Nucleus accumbens (tissue), 56 donors: ENCODE measurements around the gene SUZ12.
"Not testable (repeated sequence)": the region's sequence is repeated elsewhere in the genome, so short reads cannot be mapped to it uniquely, and the experiment has no call there.

Experiments
- DNase-seq, 56 donors: peaks; one replicate each; lab custom pipeline; 2025; lab: John Stamatoyannopoulos, UW

SUZ12 gene

DNA sequence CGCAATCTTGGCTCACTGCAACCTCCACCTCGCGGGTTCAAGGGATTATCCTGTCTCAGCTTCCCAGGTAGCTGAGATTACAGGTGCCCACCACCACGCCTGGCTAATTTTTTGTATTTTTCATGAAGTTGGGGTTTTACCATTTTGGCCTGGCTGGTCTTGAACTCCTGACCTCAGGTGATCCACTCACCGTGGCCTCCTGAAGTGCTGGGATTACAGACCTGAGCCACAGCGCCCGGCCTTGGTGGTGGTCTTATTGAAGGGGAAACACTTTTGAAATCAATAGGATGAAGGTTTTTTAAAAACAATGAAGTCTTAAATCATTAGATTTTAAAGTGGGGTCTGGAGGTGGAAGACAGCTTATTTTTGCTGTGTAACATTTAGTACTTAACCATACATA is 5.6 kb downstream of the SUZ12 start:
- not testable (repeated sequence) for DNase-seq

DNA sequence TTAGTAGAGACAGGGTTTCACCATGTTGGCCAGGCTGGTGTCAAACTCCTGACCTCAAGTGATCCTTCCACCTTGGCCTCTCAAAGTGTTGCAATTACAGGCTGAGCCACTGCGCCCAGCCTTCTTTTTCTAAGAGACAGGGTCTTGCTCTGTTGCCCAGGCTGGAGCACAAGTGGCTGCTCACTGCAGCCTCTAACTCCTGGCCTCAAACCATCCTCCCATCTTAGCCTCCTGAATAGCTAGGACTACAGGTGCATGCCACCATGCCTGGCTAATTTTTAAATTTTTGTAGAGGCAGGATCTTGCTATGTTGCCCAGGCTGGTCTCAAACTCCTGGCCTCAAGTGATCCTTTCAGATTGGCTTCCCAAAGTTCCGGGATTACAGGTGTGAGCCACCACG is 15.1 kb downstream of the SUZ12 start:
- DNase-seq, result not testable (repeated sequence)

- DNase-seq, result not testable (repeated sequence)
Measured at GRCh38 chr17:31964131-31964530, 27.3 kb downstream of the SUZ12 start.

- DNase-seq, result no peak
Measured at GRCh38 chr17:31967648-31968047, 30.8 kb downstream of the SUZ12 start.

DNA sequence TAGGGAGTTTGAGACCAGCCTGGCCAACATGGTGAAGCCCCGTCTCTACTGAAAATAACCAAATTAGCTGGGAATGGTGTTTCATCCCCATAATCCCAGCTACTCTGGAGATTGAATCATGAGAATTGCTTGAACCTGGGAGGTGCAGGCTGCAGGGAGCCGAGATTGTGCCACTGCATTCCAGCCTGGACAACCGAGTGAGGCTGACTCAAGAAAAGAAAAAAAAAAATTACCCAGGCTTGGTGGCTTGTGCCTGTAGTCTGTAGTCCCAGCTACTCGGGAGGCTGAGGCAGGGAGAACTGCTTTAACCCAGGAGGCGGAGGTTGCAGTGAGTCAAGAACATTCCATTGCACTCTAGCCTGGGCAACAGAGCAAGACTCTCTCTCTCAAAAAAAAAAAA is 33.6 kb downstream of the SUZ12 start:
- not testable (repeated sequence) for DNase-seq

GRCh38 chr17:31974269-31975071 is 37.7 kb downstream of the SUZ12 start:
- DNase-seq, result not testable (repeated sequence)

- DNase-seq, result not testable (repeated sequence)
Measured at GRCh38 chr17:31975391-31975790, 38.6 kb downstream of the SUZ12 start.

DNA sequence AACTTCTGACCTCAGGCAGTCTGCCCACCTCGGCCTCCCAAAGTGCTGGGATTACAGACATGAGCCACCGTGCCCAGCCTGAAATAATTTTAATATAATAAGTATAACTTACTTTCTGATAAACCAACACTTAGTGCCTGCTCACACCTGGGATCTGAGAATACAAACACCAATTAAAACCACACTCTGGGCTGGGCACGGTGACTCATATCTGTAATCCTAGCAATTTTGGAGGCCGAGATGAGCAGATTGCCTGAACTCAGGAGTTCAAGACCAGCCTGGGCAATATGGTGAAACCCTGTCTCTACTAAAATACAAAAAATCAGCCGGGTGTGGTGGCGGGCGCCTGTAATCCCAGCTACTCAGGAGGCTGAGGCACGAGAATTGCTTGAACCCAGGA is 55.0 kb downstream of the SUZ12 start:
- DNase-seq, result not testable (repeated sequence)

GRCh38 chr17:31997005-31997404 is 60.2 kb downstream of the SUZ12 start:
- DNase-seq, result no peak

DNA sequence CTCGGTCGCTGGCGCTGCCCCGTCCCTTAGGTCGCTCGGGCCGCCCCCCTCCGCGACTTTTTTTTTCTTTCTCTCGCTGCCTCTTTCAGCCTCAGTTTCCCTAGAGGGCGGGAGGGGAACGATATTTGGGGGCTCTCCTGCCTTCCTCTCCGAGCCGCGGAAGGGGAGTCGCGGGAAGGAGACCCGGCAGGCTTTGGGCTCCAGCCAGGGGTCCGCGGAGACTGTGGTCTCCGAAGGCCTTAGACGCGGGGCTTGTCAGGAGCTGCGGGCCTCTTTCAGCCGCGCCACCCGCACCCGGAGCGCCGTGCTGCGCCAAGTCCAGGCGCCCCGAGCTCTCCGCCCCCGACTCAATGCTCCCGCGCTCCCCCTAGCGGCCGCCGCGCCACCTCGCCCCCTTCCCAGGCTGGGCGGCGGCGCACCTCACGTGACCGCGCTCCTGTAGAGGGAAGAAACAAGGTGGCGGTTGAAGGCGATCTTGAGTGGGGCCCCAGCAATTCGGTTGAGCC is 70.2 kb downstream of the SUZ12 start, which contains the start of gene LRRC37B:
Gene LRRC37B (plus strand): TSS at position 427 of the 506 bp plus-strand sequence. CDS start 14,010 bp downstream, outside the sequence.
- DNase-seq, result peak in 53 of 56 donors; percentile 40 to 93 (median 77)

GRCh38 chr17:32007463-32008298 is 70.9 kb downstream of the SUZ12 start:
- peak in 46 of 56 donors; percentile 15 to 72 (median 44) for DNase-seq

GRCh38 chr17:32009262-32009542 is 72.4 kb downstream of the SUZ12 start:
- DNase-seq, result no peak

DNA sequence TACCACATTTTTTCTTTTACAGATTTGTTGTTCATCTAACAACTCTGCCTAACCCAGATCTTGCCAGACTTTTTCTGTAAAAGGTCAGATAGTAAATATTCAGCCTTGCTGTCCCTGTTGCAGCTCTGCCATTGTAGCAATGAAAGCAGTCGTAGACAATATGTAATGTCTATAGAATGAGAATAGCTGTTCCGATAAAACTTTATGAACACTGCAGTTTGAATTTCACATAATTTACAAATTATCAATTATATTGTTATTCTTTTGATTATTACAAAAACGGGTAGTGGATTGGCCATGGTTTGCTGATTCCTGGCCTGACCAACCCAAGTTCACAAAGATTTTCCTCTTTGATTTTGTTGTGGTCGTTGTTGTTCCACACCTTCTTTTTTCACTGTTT is 73.3 kb downstream of the SUZ12 start:
- no peak for DNase-seq

DNA sequence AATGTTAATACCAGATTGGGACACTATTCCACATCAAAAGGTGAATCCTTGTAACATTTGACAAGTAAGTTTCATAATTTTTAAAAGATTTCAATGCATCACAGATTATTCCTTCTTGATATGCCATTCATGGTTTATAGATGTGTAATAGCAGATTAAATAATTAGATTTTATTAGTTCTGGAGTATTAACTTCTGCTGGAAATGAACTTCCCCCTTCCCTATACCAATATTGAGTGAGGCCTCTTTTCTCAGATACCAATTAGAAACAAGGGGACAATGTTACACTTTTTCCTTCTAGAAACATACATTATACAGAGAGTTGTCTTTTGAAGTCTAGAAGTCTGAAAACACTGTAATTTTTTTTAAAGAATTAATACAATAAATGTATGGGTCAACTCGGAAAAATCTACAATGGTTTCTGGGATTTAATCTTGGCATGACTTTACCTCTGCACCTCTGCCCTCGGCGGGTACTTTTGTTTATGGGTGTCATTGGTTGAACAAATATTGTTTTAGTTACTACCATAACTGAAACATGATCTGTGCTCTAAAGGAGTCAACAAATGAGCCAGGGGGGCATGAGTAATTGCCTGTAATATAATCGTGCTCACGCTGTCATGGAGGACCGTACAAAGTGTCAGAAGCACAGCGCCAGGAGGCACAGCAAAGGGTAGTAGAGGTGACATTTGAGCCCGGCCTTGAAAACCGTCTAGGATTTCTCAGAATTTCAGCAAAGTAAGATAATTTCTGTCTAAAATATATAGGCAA is 78.6 kb downstream of the SUZ12 start:
- no peak for DNase-seq

DNA sequence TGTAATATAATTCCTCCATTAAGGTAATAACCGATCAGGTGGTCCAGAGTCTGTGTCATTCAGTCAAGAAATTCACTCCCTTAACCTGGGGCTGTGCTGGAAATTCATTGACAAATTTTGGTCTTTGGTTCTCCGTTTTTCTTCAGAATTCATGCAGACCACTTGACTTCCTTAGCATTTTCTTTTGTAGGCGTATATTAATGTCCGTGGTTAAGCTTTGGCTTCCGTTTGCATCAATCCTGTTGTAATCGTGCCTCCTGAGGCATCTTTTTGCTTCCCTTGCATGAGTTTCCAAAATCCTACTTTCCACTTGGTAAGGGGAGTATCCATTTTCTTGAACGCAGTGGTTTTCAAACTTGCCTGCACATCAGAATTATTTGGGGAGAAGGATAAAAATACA is 79.4 kb downstream of the SUZ12 start:
- DNase-seq, result no peak

DNA sequence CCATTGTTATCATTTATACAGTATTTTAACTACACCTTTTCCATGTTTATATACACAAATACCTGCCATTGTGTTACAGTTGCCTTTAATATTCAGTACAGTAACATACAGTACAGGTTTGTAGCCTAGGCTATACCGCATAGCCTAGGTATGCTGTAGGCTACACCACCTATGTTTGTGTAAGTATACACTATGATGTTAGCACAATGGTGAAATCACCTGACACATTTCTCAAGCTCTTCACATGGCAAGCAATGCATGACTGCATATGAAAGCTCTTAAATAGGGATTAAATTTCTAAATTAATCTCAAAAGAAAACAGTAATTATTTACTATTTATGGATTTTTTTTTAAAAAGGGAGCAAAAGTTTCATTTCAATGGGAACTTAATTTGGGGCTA is 82.4 kb downstream of the SUZ12 start:
- DNase-seq, result no peak

GRCh38 chr17:32020943-32021614 is 84.3 kb downstream of the SUZ12 start:
- DNase-seq, result peak in 13 of 56 donors; percentile 1 to 41 (median 20)

DNA sequence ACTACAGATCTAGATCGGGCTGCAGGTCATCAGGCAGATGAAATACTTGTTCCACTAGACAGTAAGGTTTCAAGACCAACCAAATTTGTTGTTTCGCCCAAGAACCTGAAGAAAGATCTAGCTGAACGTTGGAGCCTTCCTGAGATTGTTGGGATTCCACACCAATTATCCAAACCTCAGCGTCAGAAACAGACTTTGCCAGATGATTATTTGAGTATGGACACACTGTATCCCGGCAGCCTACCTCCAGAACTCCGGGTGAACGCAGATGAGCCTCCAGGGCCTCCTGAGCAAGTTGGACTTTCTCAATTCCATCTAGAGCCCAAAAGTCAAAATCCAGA is 84.8 kb downstream of the SUZ12 start:
- no peak for DNase-seq

DNA sequence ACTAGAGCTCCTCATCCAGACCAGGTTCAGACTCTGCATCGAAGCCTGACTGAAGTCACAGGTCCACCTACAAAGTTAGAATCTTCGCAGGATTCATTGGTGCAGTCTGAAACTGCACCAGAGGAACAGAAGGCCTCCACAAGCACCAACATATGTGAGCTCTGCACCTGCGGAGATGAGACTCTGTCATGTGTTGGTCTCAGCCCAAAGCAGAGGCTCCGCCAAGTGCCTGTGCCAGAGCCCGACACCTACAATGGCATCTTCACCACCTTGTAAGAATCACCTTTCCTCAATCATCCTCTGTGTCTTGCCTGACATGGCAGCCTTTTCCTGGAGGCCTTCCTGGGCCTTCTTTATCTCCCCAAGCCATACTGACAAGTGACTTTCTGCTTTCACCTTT is 85.7 kb downstream of the SUZ12 start:
- not testable (repeated sequence) for DNase-seq

DNA sequence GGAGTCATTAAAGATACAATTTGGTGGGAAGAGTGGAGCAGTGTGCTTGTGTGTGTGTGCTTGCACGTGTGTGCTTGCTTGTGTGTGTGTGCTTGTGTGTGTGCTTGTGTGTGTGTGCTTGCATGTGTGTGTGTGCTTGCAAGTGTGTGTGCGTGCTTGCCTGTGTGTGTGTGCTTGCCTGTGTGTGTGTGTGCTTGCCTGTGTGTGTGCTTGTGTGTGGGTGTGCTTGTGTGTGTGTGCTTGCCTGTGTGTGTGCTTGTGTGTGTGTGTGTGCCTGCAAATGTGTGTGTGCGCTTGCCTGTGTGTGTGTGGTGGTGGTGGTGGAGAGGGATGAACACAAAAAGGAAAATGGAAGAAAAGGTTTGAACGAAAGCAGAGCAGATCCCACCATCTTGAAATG is 90.5 kb downstream of the SUZ12 start:
- not testable (repeated sequence) for DNase-seq
